Activated B cell treated with CpG ODN at 0.5 μM for 24 hours (primary cell): ENCODE results near the gene RGS7. TPM values are rescaled to one million over a fixed set of nuclear protein-coding genes. Genes with fewer than 3 reads are reported as not detected.

Source experiments
- ATAC-seq: fragments of 200-7000 bp; cut with Tn5 transposase; one replicate; pipeline ENCODE4 v1.10.0; 2021; ENCODE audit warnings: low read depth, mild to moderate bottlenecking, moderate library complexity
- CTCF ChIA-PET: fragments of 350-600 bp; sonication (Branson Sonifier 250); formaldehyde crosslinking; loops from one replicate; lab custom pipeline; 2021; ENCODE audit warnings: antibody characterized with exemption; lab: Charles Lee
- POLR2A ChIA-PET: fragments of 350-600 bp; sonication (Branson Sonifier 250); formaldehyde crosslinking; loops from one replicate; lab custom pipeline; 2021; ENCODE audit warnings: antibody characterized with exemption; lab: Charles Lee
- DNase-seq: peaks from one replicate; pipeline ENCODE4 v3.0.0; 2022
- H3K27ac Mint-ChIP-seq: one replicate; pipeline ENCODE4 v1.8.0; 2020; ENCODE audit warnings: mixed read lengths
- H3K27me3 Mint-ChIP-seq: one replicate; pipeline ENCODE4 v1.8.0; 2021; ENCODE audit warnings: mixed read lengths
- H3K36me3 Mint-ChIP-seq: one replicate; pipeline ENCODE4 v1.8.0; 2021; ENCODE audit warnings: low read depth, mixed read lengths
- H3K4me1 Mint-ChIP-seq: one replicate; pipeline ENCODE4 v1.8.0; 2021; ENCODE audit warnings: mixed read lengths
- H3K4me3 Mint-ChIP-seq: one replicate; pipeline ENCODE4 v1.8.0; 2020; ENCODE audit warnings: mild to moderate bottlenecking, mixed read lengths
- H3K9me3 Mint-ChIP-seq: one replicate; pipeline ENCODE4 v1.8.0; 2020; ENCODE audit warnings: mixed read lengths
- CTCF ChIP-seq: fragments of 200-600 bp; IDR thresholded peaks from one replicate; pipeline ENCODE4 v1.8.0; 2022; ENCODE audit warnings: antibody characterized with exemption, mild to moderate bottlenecking
- intact Hi-C: fragments of 100-400 bp; cut with micrococcal nuclease; formaldehyde crosslinking; loops from one replicate; pipeline ENCODE4 v1.15.1; 2024
- total RNA-seq: library from RNA; stranded (reverse); gene quantifications from 2 replicates; pipeline ENCODE4 v1.2.3, GENCODE V29; 2022

The RGS7 gene
- total RNA-seq, 1 donor from 2014 or later = 0.49 TPM

GRCh38 chr1:241217516-241217915, 139.5 kb downstream of the RGS7 start:
- H3K9me3 Mint-ChIP-seq = peaks cover 4% of the 10 kb centered on the region
- POLR2A ChIA-PET = no interaction called here
- intact Hi-C loops = no loop called here

GRCh38 chr1:241215683-241216082, 141.3 kb downstream of the RGS7 start:
- TF ChIP-seq CTCF = no peak
- ATAC-seq (no peak), DNase-seq (no peak)
- Mint-ChIP-seq H3K4me3 (no peak overlapping the region), H3K27me3 (no peaks in the 10 kb centered on the region), H3K9me3 (no peaks in the 10 kb centered on the region), H3K27ac (no peak overlapping the region), H3K36me3 (no peaks in the 10 kb centered on the region), H3K4me1 (no peaks in the 10 kb centered on the region)
- ChIA-PET CTCF (no interaction called here), POLR2A (no interaction called here)
- intact Hi-C loops = no loop called here

More at GRCh38 chr1:241217516-241217915, 139.5 kb downstream of the RGS7 start:
- DNase-seq (no peak), ATAC-seq (no peak)
- no peaks in the 10 kb centered on the region for H3K4me1 Mint-ChIP-seq
- H3K4me3 Mint-ChIP-seq = no peak overlapping the region
- no peaks in the 10 kb centered on the region for H3K36me3 Mint-ChIP-seq
- TF ChIP-seq CTCF = no peak
- H3K27ac Mint-ChIP-seq = no peak overlapping the region
- H3K27me3 Mint-ChIP-seq = no peaks in the 10 kb centered on the region
- CTCF ChIA-PET = no interaction called here

- ATAC-seq = no peak
- ChIA-PET POLR2A (no interaction called here), CTCF (no interaction called here)
- Mint-ChIP-seq H3K27me3 (no peaks in the 10 kb centered on the region), H3K9me3 (no peaks in the 10 kb centered on the region), H3K27ac (no peak overlapping the region), H3K4me1 (no peaks in the 10 kb centered on the region), H3K36me3 (no peaks in the 10 kb centered on the region), H3K4me3 (no peak overlapping the region)
- intact Hi-C loops = no loop called here
- no peak for DNase-seq
- no peak for TF ChIP-seq CTCF
These were observed 141.8 kb downstream of the RGS7 start for GRCh38 chr1:241215203-241215602.

- H3K27me3 Mint-ChIP-seq = no peaks in the 10 kb centered on the region
- no peak for ATAC-seq
- H3K36me3 Mint-ChIP-seq = no peaks in the 10 kb centered on the region
- H3K9me3 Mint-ChIP-seq = no peaks in the 10 kb centered on the region
- ChIA-PET POLR2A (no interaction called here), CTCF (no interaction called here)
- H3K4me3 Mint-ChIP-seq = no peak overlapping the region
- no peak for TF ChIP-seq CTCF
- H3K27ac Mint-ChIP-seq = no peak overlapping the region
- no peaks in the 10 kb centered on the region for H3K4me1 Mint-ChIP-seq
- no peak for DNase-seq
- intact Hi-C loops = no loop called here
These were observed 143.9 kb downstream of the RGS7 start for GRCh38 chr1:241213139-241213538.

GRCh38 chr1:241212628-241213027, 144.4 kb downstream of the RGS7 start:
- Mint-ChIP-seq H3K4me3 (no peak overlapping the region), H3K9me3 (no peaks in the 10 kb centered on the region), H3K36me3 (no peaks in the 10 kb centered on the region), H3K27ac (no peak overlapping the region), H3K4me1 (no peaks in the 10 kb centered on the region), H3K27me3 (no peaks in the 10 kb centered on the region)
- no peak for TF ChIP-seq CTCF
- no peak for DNase-seq
- ChIA-PET CTCF (no interaction called here), POLR2A (no interaction called here)
- no peak for ATAC-seq
- intact Hi-C loops = no loop called here
